ENCODE measurements around the gene UAP1. TPM values are rescaled to one million over a fixed set of nuclear protein-coding genes. Genes with fewer than 3 reads are reported as not detected.

UAP1 gene
- total RNA-seq, 1 experiment from 2014 or later = 26.9 TPM

DNA sequence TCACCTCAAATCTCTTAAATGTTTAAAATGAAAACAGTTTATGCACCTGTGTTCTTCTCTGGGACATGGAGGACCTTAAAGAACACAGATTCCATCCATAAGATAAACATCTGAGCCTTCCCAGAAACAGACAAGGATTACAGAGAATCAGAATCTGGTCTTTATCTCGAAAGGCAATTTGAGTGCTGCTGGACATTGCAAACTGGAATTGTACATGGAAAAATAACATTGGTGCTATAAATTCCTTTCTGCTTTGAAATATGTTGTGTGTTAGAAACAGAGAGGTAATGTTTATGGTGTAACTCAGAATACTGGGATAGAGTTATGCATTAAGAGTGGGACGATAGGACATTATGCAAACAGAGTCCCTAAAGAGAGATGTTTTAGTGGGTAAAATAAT, 64.2 kb downstream of the UAP1 start:
- no CpG with 5 or more reads among the region's 2 CpGs for WGBS (ENCODE audit: extremely low coverage, insufficient read length, low lambda C conversion rate)
- H2AK5ac ChIP-seq (ENCODE audit: insufficient read length, low read length) = no peak overlapping the region
- no peak overlapping the region for H3K27ac ChIP-seq (ENCODE audit: insufficient read length, low read depth, low read length)
- TF ChIP-seq, protein P1, sequence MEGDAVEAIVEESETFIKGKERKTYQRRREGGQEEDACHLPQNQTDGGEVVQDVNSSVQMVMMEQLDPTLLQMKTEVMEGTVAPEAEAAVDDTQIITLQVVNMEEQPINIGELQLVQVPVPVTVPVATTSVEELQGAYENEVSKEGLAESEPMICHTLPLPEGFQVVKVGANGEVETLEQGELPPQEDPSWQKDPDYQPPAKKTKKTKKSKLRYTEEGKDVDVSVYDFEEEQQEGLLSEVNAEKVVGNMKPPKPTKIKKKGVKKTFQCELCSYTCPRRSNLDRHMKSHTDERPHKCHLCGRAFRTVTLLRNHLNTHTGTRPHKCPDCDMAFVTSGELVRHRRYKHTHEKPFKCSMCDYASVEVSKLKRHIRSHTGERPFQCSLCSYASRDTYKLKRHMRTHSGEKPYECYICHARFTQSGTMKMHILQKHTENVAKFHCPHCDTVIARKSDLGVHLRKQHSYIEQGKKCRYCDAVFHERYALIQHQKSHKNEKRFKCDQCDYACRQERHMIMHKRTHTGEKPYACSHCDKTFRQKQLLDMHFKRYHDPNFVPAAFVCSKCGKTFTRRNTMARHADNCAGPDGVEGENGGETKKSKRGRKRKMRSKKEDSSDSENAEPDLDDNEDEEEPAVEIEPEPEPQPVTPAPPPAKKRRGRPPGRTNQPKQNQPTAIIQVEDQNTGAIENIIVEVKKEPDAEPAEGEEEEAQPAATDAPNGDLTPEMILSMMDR (conservative IDR thresholded peaks at IDR 0.05) = no peak
- no peak overlapping the region for H2AFZ ChIP-seq (ENCODE audit: low read length)
- no peak overlapping the region for H3K14ac ChIP-seq (ENCODE audit: insufficient read depth, low read length)
- no peak for DNase-seq
- no peak overlapping the region for H2BK15ac ChIP-seq (ENCODE audit: low read depth, low read length)
- no peak overlapping the region for H4K91ac ChIP-seq (ENCODE audit: insufficient read length, low read depth, low read length)
- H3K18ac ChIP-seq (ENCODE audit: insufficient read length, low read depth, low read length) = no peak overlapping the region
- H2BK5ac ChIP-seq (ENCODE audit: insufficient read length, low read length) = no peak overlapping the region
- H4K20me1 ChIP-seq (ENCODE audit: control insufficient read depth, insufficient read depth, insufficient read length) = no peaks in the 10 kb centered on the region
- no peak overlapping the region for H3K27ac Mint-ChIP-seq
- H2BK12ac ChIP-seq (ENCODE audit: insufficient read length, low read depth, low read length) = no peak overlapping the region
- no peaks in the 10 kb centered on the region for H3K4me1 Mint-ChIP-seq
- H3K4me1 ChIP-seq (ENCODE audit: insufficient read depth, low read length) = no peaks in the 10 kb centered on the region
- H2BK20ac ChIP-seq (ENCODE audit: low read depth, low read length, poor library complexity, severe bottlenecking) = no peak overlapping the region
- no peaks in the 10 kb centered on the region for H3K9me3 ChIP-seq (ENCODE audit: control insufficient read depth, low read depth, low read length)
- H3T11ph ChIP-seq (ENCODE audit: low read length) = no peak overlapping the region
- no peak overlapping the region for H3K4me2 ChIP-seq (ENCODE audit: insufficient read depth, insufficient read length, low read length)
- H3K79me1 ChIP-seq (ENCODE audit: insufficient read depth, low read depth, low read length, poor library complexity, severe bottlenecking) = no peaks in the 10 kb centered on the region
- H3K4me3 Mint-ChIP-seq = no peak overlapping the region
- no peaks in the 10 kb centered on the region for H3K23me2 ChIP-seq (ENCODE audit: insufficient read length, low read depth, low read length, poor library complexity, severe bottlenecking)
- H3K9me3 Mint-ChIP-seq = no peaks in the 10 kb centered on the region
- H3K9ac ChIP-seq (ENCODE audit: extremely low read depth, insufficient read length, low read length) = no peak overlapping the region
- no peak overlapping the region for H2BK120ac ChIP-seq (ENCODE audit: low read depth, low read length, poor library complexity, severe bottlenecking)
- H3K27me3 Mint-ChIP-seq (ENCODE audit: low read depth) = peaks cover 2% of the 10 kb centered on the region; the same call in 1 of the 2 replicates
- no peaks in the 10 kb centered on the region for H3K79me2 ChIP-seq (ENCODE audit: insufficient read depth, low read length)
- H3K27me3 ChIP-seq (ENCODE audit: insufficient read depth, low read length) = no peaks in the 10 kb centered on the region
- no peak overlapping the region for H4K8ac ChIP-seq (replicated peaks; ENCODE audit: insufficient read length, low read depth, low read length)
- no peak overlapping the region for H3K56ac ChIP-seq (ENCODE audit: insufficient read length, low read depth, low read length)
- no peak overlapping the region for H3K23ac ChIP-seq (ENCODE audit: insufficient read length, low read depth, low read length)
- H3K36me3 Mint-ChIP-seq (ENCODE audit: insufficient read depth in 1 of 3, low read depth in 3 of 3) = no peaks in the 10 kb centered on the region
- H4K5ac ChIP-seq (ENCODE audit: insufficient read length, low read depth, low read length) = no peak overlapping the region
- no peak overlapping the region for H3K4ac ChIP-seq (ENCODE audit: low read depth, low read length)

All from H9 (cell line).